ENCODE measurements around the gene ZNF275. TPM values are rescaled to one million over a fixed set of nuclear protein-coding genes. Genes with fewer than 3 reads are reported as not detected.

ZNF275 gene
- total and polyA plus RNA-seq, 2 donors (not counting 3 experiments of a cell fraction or from before 2014, with no cell fraction given) = 10.3 to 11.0 TPM

GRCh38 chrX:153304988-153305736, 28.8 kb upstream of the ZNF275 start:
- H3K9me3 ChIP-seq (replicated peaks; ENCODE audit: control insufficient read depth, insufficient read depth, low read length) = no peaks in the 10 kb centered on the region
- FAIRE-seq (no peak), DNase-seq (ENCODE audit: low read depth, low spot score) (no peak)
- ChIA-PET CTCF (no interaction called here), POLR2A (no interaction called here)
- H3K27ac ChIP-seq (ENCODE audit: insufficient read depth, low read depth, low read length) = no peak overlapping the region
- dilution Hi-C loops (cut with MboI; ENCODE audit: extremely low pct_ligation_motif_present, low sequenced_read_pairs) (no loop called here), intact Hi-C loops (cut with micrococcal nuclease) (no loop called here)
- no TSS peak for BruUV-seq (replicated peaks)
- no peaks in the 10 kb centered on the region for H3K4me1 ChIP-seq (ENCODE audit: control insufficient read depth, extremely low read depth, insufficient read depth, low read length)
- H3K4me2 ChIP-seq (ENCODE audit: insufficient read depth, low read length) = no peak overlapping the region
- no peaks in the 10 kb centered on the region for H3K36me3 ChIP-seq (ENCODE audit: control insufficient read depth in 2 of 2, extremely low read depth in 1 of 2, insufficient read depth in 2 of 2, low read length in 2 of 2)
- H3K79me2 ChIP-seq (ENCODE audit: control insufficient read depth, insufficient read depth, low read length) = no peaks in the 10 kb centered on the region
- no peak overlapping the region for H3K9ac ChIP-seq (replicated peaks; ENCODE audit: extremely low read depth, insufficient read depth, low read length)
- H4K20me1 ChIP-seq (replicated peaks; ENCODE audit: control insufficient read depth, extremely low read depth, insufficient read depth, low read length) = no peaks in the 10 kb centered on the region
- no peak for TF ChIP-seq POLR2A (IDR thresholded peaks at IDR 0.05; ENCODE audit: low read depth, low read length)
- no peak for TF ChIP-seq MYC (IDR thresholded peaks at IDR 0.05; ENCODE audit: low read depth, low read length)
- H3K4me3 ChIP-seq (replicated peaks in 1 of 3; ENCODE audit: insufficient read depth in 1 of 3, low read depth in 1 of 3, low read length in 3 of 3) = no peak overlapping the region
- no peaks in the 10 kb centered on the region for H3K9me1 ChIP-seq (replicated peaks; ENCODE audit: control insufficient read depth, extremely low read depth, insufficient read depth, low read length)
- no peak overlapping the region for H2AFZ ChIP-seq (ENCODE audit: low read depth, low read length)
- peaks cover 0 to 2% of the 10 kb centered on the region in 2 experiments for H3K27me3 ChIP-seq (ENCODE audit: control insufficient read depth in 2 of 2, insufficient read depth in 2 of 2, low read length in 2 of 2)

GRCh38 chrX:153305972-153306371, 28.0 kb upstream of the ZNF275 start:
- DNase-seq (ENCODE audit: low read depth, low spot score) (no peak), FAIRE-seq (no peak)
- intact Hi-C loops (cut with micrococcal nuclease) (no loop called here), dilution Hi-C loops (cut with MboI; ENCODE audit: extremely low pct_ligation_motif_present, low sequenced_read_pairs) (no loop called here)
- peaks cover 0 to 2% of the 10 kb centered on the region in 2 experiments for H3K27me3 ChIP-seq (ENCODE audit: control insufficient read depth in 2 of 2, insufficient read depth in 2 of 2, low read length in 2 of 2)
- H3K4me3 ChIP-seq (replicated peaks in 1 of 3; ENCODE audit: insufficient read depth in 1 of 3, low read depth in 1 of 3, low read length in 3 of 3) = no peak overlapping the region
- H4K20me1 ChIP-seq (replicated peaks; ENCODE audit: control insufficient read depth, extremely low read depth, insufficient read depth, low read length) = no peaks in the 10 kb centered on the region
- ChIA-PET CTCF (no interaction called here), POLR2A (no interaction called here)
- no peak overlapping the region for H2AFZ ChIP-seq (ENCODE audit: low read depth, low read length)
- no peak overlapping the region for H3K9ac ChIP-seq (replicated peaks; ENCODE audit: extremely low read depth, insufficient read depth, low read length)
- H3K9me1 ChIP-seq (replicated peaks; ENCODE audit: control insufficient read depth, extremely low read depth, insufficient read depth, low read length) = no peaks in the 10 kb centered on the region
- BruUV-seq (replicated peaks) = no TSS peak
- no peaks in the 10 kb centered on the region for H3K4me1 ChIP-seq (ENCODE audit: control insufficient read depth, extremely low read depth, insufficient read depth, low read length)
- TF ChIP-seq GATA2 (IDR thresholded peaks at IDR 0.05; ENCODE audit: insufficient read depth, insufficient read length, low read depth, low read length) (no peak), CTCF (IDR thresholded peaks at IDR 0.05; ENCODE audit: extremely low read depth in 1 of 2, insufficient read depth in 1 of 2, low read depth in 1 of 2, low read length in 2 of 2) (no peak), EZH2 (IDR thresholded peaks at IDR 0.05; ENCODE audit: borderline replicate concordance, low read depth, low read length, severe bottlenecking) (no peak), POLR2A (IDR thresholded peaks at IDR 0.05; ENCODE audit: low read depth, low read length) (no peak), POLR2AphosphoS5 (IDR thresholded peaks at IDR 0.05; ENCODE audit: insufficient read depth, low read depth, low read length) (no peak), MAX (IDR thresholded peaks at IDR 0.05; ENCODE audit: insufficient read depth, insufficient read length) (no peak), MYC (IDR thresholded peaks at IDR 0.05; ENCODE audit: low read depth, low read length) (no peak), FOS (IDR thresholded peaks at IDR 0.05; ENCODE audit: borderline replicate concordance, insufficient read depth, low read length) (no peak), JUN (IDR thresholded peaks at IDR 0.05; ENCODE audit: borderline replicate concordance, insufficient read depth, insufficient read length, low read depth) (no peak)
- no peaks in the 10 kb centered on the region for H3K79me2 ChIP-seq (ENCODE audit: control insufficient read depth, insufficient read depth, low read length)
- H3K36me3 ChIP-seq (ENCODE audit: control insufficient read depth in 2 of 2, extremely low read depth in 1 of 2, insufficient read depth in 2 of 2, low read length in 2 of 2) = no peaks in the 10 kb centered on the region
- H3K27ac ChIP-seq (ENCODE audit: insufficient read depth, low read depth, low read length) = no peak overlapping the region
- no peak overlapping the region for H3K4me2 ChIP-seq (ENCODE audit: insufficient read depth, low read length)
- no peaks in the 10 kb centered on the region for H3K9me3 ChIP-seq (replicated peaks; ENCODE audit: control insufficient read depth, insufficient read depth, low read length)
